HCT116 (cell line): Measurements from ENCODE around the gene CLPTM1L. TPM values are rescaled to one million over a fixed set of nuclear protein-coding genes. Genes with fewer than 3 reads are reported as not detected.

Experiments
- ATAC-seq: fragments of 200-7000 bp; cut with Tn5 transposase; 2 replicates; pipeline ENCODE4 v1.9.1; 2020; ENCODE audit warnings: mild to moderate bottlenecking, moderate library complexity
- BruUV-seq: library from RNA; stranded (reverse); fragments of 400-500 nt; replicated peaks from 2 replicates; lab custom pipeline; 2021; lab: Mats Ljungman, UMichigan
- CTCF ChIA-PET: fragments of 300-600 bp; sonication (Branson Sonifier 250); formaldehyde crosslinking; loops from one replicate; lab custom pipeline; 2021; ENCODE audit warnings: antibody characterized with exemption; lab: Charles Lee
- POLR2A ChIA-PET: fragments of 300-600, 350-600 bp; sonication (Branson Sonifier 250); formaldehyde crosslinking; loops from one replicate; lab custom pipeline; 2021; ENCODE audit warnings: antibody characterized with exemption; lab: Charles Lee
- RAD21 ChIA-PET, 2 experiments: fragments of 300-600 bp; sonication (Branson Sonifier 250); formaldehyde crosslinking; loops; one replicate each; lab custom pipeline; 2023; ENCODE audit warnings: low total read pairs in 2 of 2; ENCODE audit not compliant: uncharacterized antibody in 2 of 2, unreplicated experiment in 2 of 2, low non-redundant PET in 1 of 2; lab: Charles Lee
- DNase-seq: peaks from one replicate; pipeline ENCODE4 v3.0.0-alpha.2; 2010; ENCODE audit warnings: low read depth, low spot score
- H2AFZ ChIP-seq: fragments of 200-600 bp; shearing (Covaris generic), sonication (generic); 2 replicates; pipeline ENCODE4 v1.6.1; 2017; ENCODE audit warnings: low read depth, mixed run types, mixed read lengths, antibody characterized with exemption, low read length; ENCODE audit not compliant: poor library complexity, severe bottlenecking
- H3K27ac ChIP-seq: 2 replicates; pipeline ENCODE4 v1.5.1; 2012; ENCODE audit warnings: low read depth, low read length
- H3K27me3 ChIP-seq: fragments of 200-600 bp; sonication (generic); 2 replicates; pipeline ENCODE4 v1.6.1; 2016; ENCODE audit warnings: mixed run types, low read length, mixed read lengths; ENCODE audit not compliant: insufficient read depth
- H3K36me3 ChIP-seq, 2 experiments: fragments of 200-500 bp in 1 of 2; fragments of 200-600 bp in 1 of 2; sonication (Bioruptor generic) in 1 of 2; sonication (generic) in 1 of 2; 2 replicates each; pipeline versions ENCODE4 v1.5.1 to v1.6.1; 2014 to 2016; ENCODE audit warnings: low read length in 2 of 2, inconsistent platforms in 1 of 2, mixed read lengths in 1 of 2, mixed run types in 1 of 2; ENCODE audit not compliant: insufficient read depth in 2 of 2, control insufficient read depth in 1 of 2
- H3K4me1 ChIP-seq, 2 experiments: fragments of 200-600 bp in 1 of 2; sonication (generic) in 1 of 2; 2 replicates each; pipeline versions ENCODE4 v1.5.1 to v1.6.1; 2012 to 2017; ENCODE audit warnings: low read length in 2 of 2, inconsistent platforms in 1 of 2, mild to moderate bottlenecking in 1 of 2, mixed read lengths in 1 of 2, mixed run types in 1 of 2, moderate library complexity in 1 of 2; ENCODE audit not compliant: insufficient read depth in 2 of 2, control insufficient read depth in 1 of 2
- H3K4me2 ChIP-seq: fragments of 200-600 bp; sonication (generic); 2 replicates; pipeline ENCODE4 v1.6.1; 2017; ENCODE audit warnings: mixed run types, low read length, mixed read lengths
- H3K4me3 ChIP-seq, 2 experiments: fragments of 200-600 bp in 1 of 2; sonication (generic) in 1 of 2; replicated peaks in 1 of 2; 2 replicates each; pipeline ENCODE4 v1.5.1; 2011 to 2016; ENCODE audit warnings: low read length in 2 of 2, control low read depth in 1 of 2, low read depth in 1 of 2, mild to moderate bottlenecking in 1 of 2, mixed read lengths in 1 of 2, mixed run types in 1 of 2
- H3K79me2 ChIP-seq: fragments of 200-600 bp; sonication (generic); 2 replicates; pipeline ENCODE4 v1.6.1; 2017; ENCODE audit warnings: mild to moderate bottlenecking, mixed run types, low read length, moderate library complexity, mixed read lengths; ENCODE audit not compliant: insufficient read depth
- H3K9ac ChIP-seq: fragments of 200-600 bp; sonication (generic); 2 replicates; pipeline ENCODE4 v1.6.1; 2016; ENCODE audit warnings: low read length, mixed read lengths
- H3K9me2 ChIP-seq: fragments of 200-600 bp; sonication (generic), shearing (Covaris generic); 2 replicates; pipeline ENCODE4 v1.6.1; 2017; ENCODE audit warnings: mixed run types, mild to moderate bottlenecking, moderate library complexity; ENCODE audit not compliant: insufficient read depth
- H3K9me3 ChIP-seq, 2 experiments: fragments of 200-500 bp in 1 of 2; fragments of 200-600 bp in 1 of 2; sonication (Bioruptor generic) in 1 of 2; sonication (generic) in 1 of 2; 2 replicates each; pipeline ENCODE4 v1.6.1; 2014 to 2017; ENCODE audit warnings: low read length in 2 of 2, mixed read lengths in 2 of 2, inconsistent platforms in 1 of 2, low read depth in 1 of 2, mild to moderate bottlenecking in 1 of 2, mixed run types in 1 of 2, moderate library complexity in 1 of 2; ENCODE audit not compliant: control insufficient read depth in 1 of 2, insufficient read depth in 1 of 2
- H4K20me1 ChIP-seq: fragments of 200-600 bp; sonication (generic), shearing (Covaris generic); 2 replicates; pipeline ENCODE4 v1.6.1; 2017; ENCODE audit warnings: mixed run types, mild to moderate bottlenecking, moderate library complexity; ENCODE audit not compliant: insufficient read depth
- ATF3 ChIP-seq: IDR thresholded peaks from 2 replicates; pipeline ENCODE4 v1.6.1; 2012
- CBX3 ChIP-seq: IDR thresholded peaks from 2 replicates; pipeline ENCODE4 v1.6.1; 2012; ENCODE audit warnings: low read depth
- CEBPB ChIP-seq: IDR thresholded peaks from 2 replicates; pipeline ENCODE4 v1.6.1; 2012; ENCODE audit warnings: low read depth
- ELF1 ChIP-seq: IDR thresholded peaks from 2 replicates; pipeline ENCODE4 v1.6.1; 2012; ENCODE audit warnings: low read depth, borderline replicate concordance
- EZH2 ChIP-seq: fragments of 200-600 bp; sonication (generic); IDR thresholded peaks from 2 replicates; pipeline ENCODE4 v1.6.1; 2017; ENCODE audit warnings: antibody characterized with exemption, mixed run types
- POLR2A ChIP-seq: IDR thresholded peaks from 2 replicates; pipeline ENCODE4 v1.7.0; 2011; ENCODE audit warnings: borderline replicate concordance; ENCODE audit not compliant: insufficient read depth, insufficient read length; ENCODE audit errors: extremely low read depth
- POLR2AphosphoS5 ChIP-seq: IDR thresholded peaks from 2 replicates; pipeline ENCODE4 v1.6.1; 2011; ENCODE audit warnings: mild to moderate bottlenecking, low read depth, low read length, moderate library complexity
- RAD21 ChIP-seq: IDR thresholded peaks from 2 replicates; pipeline ENCODE4 v1.6.1; 2012; ENCODE audit warnings: low read depth, mild to moderate bottlenecking
- REST ChIP-seq: IDR thresholded peaks from 2 replicates; pipeline ENCODE4 v1.6.1; 2012; ENCODE audit warnings: low read depth
- SIN3A ChIP-seq: IDR thresholded peaks from 2 replicates; pipeline ENCODE4 v1.6.1; 2012; ENCODE audit warnings: low read depth
- SP1 ChIP-seq: IDR thresholded peaks from 2 replicates; pipeline ENCODE4 v1.6.1; 2012; ENCODE audit warnings: low read depth
- TCF7L2 ChIP-seq: IDR thresholded peaks from 2 replicates; pipeline ENCODE4 v1.7.0; 2011; ENCODE audit warnings: borderline replicate concordance, inconsistent platforms; ENCODE audit not compliant: insufficient read depth, insufficient read length; ENCODE audit errors: extremely low read depth
- YY1 ChIP-seq: IDR thresholded peaks from 2 replicates; pipeline ENCODE4 v1.6.1; 2011; ENCODE audit warnings: low read length, low read depth, moderate library complexity, mild to moderate bottlenecking; ENCODE audit not compliant: insufficient replicate concordance; ENCODE audit errors: extremely low read depth
- ZBTB33 ChIP-seq: IDR thresholded peaks from 2 replicates; pipeline ENCODE4 v1.6.1; 2011; ENCODE audit warnings: mild to moderate bottlenecking, low read length, moderate library complexity; ENCODE audit not compliant: insufficient replicate concordance; ENCODE audit errors: extremely low read depth
- intact Hi-C: fragments of 100-400 bp; cut with micrococcal nuclease; formaldehyde crosslinking; loops from 2 replicates; pipeline ENCODE4 v1.10.0; 2022
- total RNA-seq: library from RNA; stranded (reverse); gene quantifications from one replicate; pipeline ENCODE4 v1.2.1, GENCODE V29; 2021; ENCODE audit not compliant: unreplicated experiment
- TF ChIP-seq, protein P1 (sequence below), 3 experiments: fragments of 200-600 bp in 1 of 3; sonication (generic) in 1 of 3; IDR thresholded peaks in 2 of 3; conservative IDR thresholded peaks in 1 of 3; 2 replicates each; pipeline ENCODE4 v1.5.1; 2012 to 2017; ENCODE audit warnings: low read depth in 2 of 3, low read length in 2 of 3, antibody characterized with exemption in 1 of 3, borderline replicate concordance in 1 of 3, control low read depth in 1 of 3, mild to moderate bottlenecking in 1 of 3, mixed read lengths in 1 of 3, mixed run types in 1 of 3, moderate library complexity in 1 of 3; ENCODE audit not compliant: insufficient read depth in 1 of 3

CLPTM1L gene
- total RNA-seq, 1 experiment from 2014 or later = 98.4 TPM

DNA sequence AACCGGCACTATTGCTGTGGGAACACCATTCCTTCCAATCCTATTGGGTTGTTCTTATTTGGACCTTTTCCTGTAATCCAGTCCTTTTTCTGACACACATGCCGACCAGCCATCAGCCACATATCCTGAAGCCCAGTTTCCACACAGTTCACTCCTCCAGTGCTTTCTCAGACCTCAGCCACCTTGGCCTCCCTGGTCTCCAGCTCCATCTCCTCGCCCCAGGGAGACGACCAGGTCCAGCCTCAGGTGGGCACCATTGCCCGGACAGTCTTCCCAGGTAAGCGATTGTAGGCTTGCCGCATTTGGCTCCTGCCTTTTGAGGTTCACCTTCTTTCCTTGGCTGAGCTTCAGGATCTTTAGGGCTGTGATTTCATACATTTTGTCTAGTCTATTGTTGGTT is 34.8 kb downstream of the CLPTM1L start:
- H4K20me1 ChIP-seq = no peaks in the 10 kb centered on the region
- POLR2A ChIA-PET = no interaction called here
- ATAC-seq (no peak), DNase-seq (no peak)
- no peaks in the 10 kb centered on the region for H3K9me2 ChIP-seq
- CTCF ChIA-PET = no interaction called here
- no peak overlapping the region for H3K4me3 ChIP-seq
- no peak overlapping the region for H3K4me2 ChIP-seq
- H3K4me1 ChIP-seq = no peaks in the 10 kb centered on the region
- RAD21 ChIA-PET = no interaction called here
- BruUV-seq = no TSS peak
- no peak overlapping the region for H3K27ac ChIP-seq
- no peaks in the 10 kb centered on the region for H3K79me2 ChIP-seq
- no peaks in the 10 kb centered on the region for H3K27me3 ChIP-seq
- no peaks in the 10 kb centered on the region for H3K9me3 ChIP-seq
- no peak overlapping the region for H3K9ac ChIP-seq
- no peaks in the 10 kb centered on the region for H3K36me3 ChIP-seq
- TF ChIP-seq RAD21 (no peak), POLR2A (no peak), CBX3 (no peak), EZH2 (no peak), SP1 (no peak), ZBTB33 (no peak), POLR2AphosphoS5 (no peak), ATF3 (no peak), YY1 (no peak), REST (no peak), ELF1 (no peak), CEBPB (no peak), TCF7L2 (no peak), SIN3A (no peak)
- TF ChIP-seq, protein P1, sequence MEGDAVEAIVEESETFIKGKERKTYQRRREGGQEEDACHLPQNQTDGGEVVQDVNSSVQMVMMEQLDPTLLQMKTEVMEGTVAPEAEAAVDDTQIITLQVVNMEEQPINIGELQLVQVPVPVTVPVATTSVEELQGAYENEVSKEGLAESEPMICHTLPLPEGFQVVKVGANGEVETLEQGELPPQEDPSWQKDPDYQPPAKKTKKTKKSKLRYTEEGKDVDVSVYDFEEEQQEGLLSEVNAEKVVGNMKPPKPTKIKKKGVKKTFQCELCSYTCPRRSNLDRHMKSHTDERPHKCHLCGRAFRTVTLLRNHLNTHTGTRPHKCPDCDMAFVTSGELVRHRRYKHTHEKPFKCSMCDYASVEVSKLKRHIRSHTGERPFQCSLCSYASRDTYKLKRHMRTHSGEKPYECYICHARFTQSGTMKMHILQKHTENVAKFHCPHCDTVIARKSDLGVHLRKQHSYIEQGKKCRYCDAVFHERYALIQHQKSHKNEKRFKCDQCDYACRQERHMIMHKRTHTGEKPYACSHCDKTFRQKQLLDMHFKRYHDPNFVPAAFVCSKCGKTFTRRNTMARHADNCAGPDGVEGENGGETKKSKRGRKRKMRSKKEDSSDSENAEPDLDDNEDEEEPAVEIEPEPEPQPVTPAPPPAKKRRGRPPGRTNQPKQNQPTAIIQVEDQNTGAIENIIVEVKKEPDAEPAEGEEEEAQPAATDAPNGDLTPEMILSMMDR (IDR thresholded peaks at IDR 0.05 in 2 of 3, conservative IDR thresholded peaks at IDR 0.05 in 1 of 3; ENCODE audit: borderline replicate concordance in 1 of 3, insufficient read depth in 1 of 3, low read depth in 2 of 3, low read length in 2 of 3) = no peak
- H2AFZ ChIP-seq = no peak overlapping the region
- intact Hi-C loops = no loop called here
